BJ (cell line): ENCODE measurements around the gene HMGN1. TPM values are rescaled to one million over a fixed set of nuclear protein-coding genes. Genes with fewer than 3 reads are reported as not detected.
A peak's percentile ranks its signal among the peaks of the same experiment; 100 is the strongest.

Experiments used
- CTCF ChIA-PET: fragments of 350-600 bp; formaldehyde crosslinking; extraction: SDS; loops from one replicate; lab custom pipeline; 2021; ENCODE audit warnings: antibody characterized with exemption, inconsistent platforms; lab: Yijun Ruan, JAX
- POLR2A ChIA-PET: fragments of 300-600 bp; sonication (Branson Sonifier 250); formaldehyde crosslinking; extraction: SDS; loops from one replicate; lab custom pipeline; 2021; ENCODE audit warnings: antibody characterized with exemption; lab: Charles Lee
- DNase-seq: peaks from one replicate; pipeline ENCODE4 v3.0.0-alpha.2; 2011; ENCODE audit warnings: low read depth
- H3K27me3 ChIP-seq: 2 replicates; pipeline ENCODE4 v1.6.0; 2011; ENCODE audit warnings: low read length; ENCODE audit not compliant: control insufficient read depth, insufficient read depth
- H3K36me3 ChIP-seq: 2 replicates; pipeline ENCODE4 v1.5.1; 2011; ENCODE audit warnings: low read length; ENCODE audit not compliant: control insufficient read depth, insufficient read depth
- H3K4me3 ChIP-seq: 2 replicates; pipeline ENCODE4 v1.5.1; 2011; ENCODE audit warnings: low read depth, mild to moderate bottlenecking, control low read depth, low read length
- polyA plus RNA-seq: library from polyadenylated mRNA; depleted of rRNA; stranded (reverse); fragments of >200 nt; gene quantifications from 2 replicates; pipeline ENCODE4 v1.2.3, GENCODE V29; 2011
- TF ChIP-seq, protein P1 (sequence below): IDR thresholded peaks from 2 replicates; pipeline ENCODE4 v1.5.1; 2011; ENCODE audit warnings: low read depth, mild to moderate bottlenecking, control low read depth, inconsistent platforms, low read length, moderate library complexity; ENCODE audit not compliant: insufficient read depth

The HMGN1 gene
- polyA plus RNA-seq, 1 experiment = 56.6 TPM

DNA sequence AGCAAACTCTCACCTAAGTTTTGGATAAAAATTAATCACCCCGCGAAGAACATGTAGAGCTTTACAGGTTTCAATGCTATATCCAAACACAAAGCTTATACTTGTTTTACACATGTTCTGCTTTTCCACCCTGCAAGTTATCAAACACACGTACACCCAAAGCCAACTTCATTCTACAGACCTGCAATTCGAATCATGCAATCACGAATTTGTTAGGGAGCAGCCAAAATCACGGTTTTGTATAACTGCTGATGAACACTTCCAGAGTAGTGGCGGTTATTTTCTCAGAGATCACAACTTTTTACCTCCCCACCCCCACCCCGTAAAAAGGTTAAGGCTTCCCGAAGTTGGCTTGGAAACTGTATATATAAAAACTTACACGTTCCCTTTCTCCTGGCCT lies 1.4 kb downstream of the HMGN1 start:
- H3K36me3 ChIP-seq = peaks cover 10% of the 10 kb centered on the region
- TF ChIP-seq, protein P1, sequence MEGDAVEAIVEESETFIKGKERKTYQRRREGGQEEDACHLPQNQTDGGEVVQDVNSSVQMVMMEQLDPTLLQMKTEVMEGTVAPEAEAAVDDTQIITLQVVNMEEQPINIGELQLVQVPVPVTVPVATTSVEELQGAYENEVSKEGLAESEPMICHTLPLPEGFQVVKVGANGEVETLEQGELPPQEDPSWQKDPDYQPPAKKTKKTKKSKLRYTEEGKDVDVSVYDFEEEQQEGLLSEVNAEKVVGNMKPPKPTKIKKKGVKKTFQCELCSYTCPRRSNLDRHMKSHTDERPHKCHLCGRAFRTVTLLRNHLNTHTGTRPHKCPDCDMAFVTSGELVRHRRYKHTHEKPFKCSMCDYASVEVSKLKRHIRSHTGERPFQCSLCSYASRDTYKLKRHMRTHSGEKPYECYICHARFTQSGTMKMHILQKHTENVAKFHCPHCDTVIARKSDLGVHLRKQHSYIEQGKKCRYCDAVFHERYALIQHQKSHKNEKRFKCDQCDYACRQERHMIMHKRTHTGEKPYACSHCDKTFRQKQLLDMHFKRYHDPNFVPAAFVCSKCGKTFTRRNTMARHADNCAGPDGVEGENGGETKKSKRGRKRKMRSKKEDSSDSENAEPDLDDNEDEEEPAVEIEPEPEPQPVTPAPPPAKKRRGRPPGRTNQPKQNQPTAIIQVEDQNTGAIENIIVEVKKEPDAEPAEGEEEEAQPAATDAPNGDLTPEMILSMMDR = no peak
- no peak for DNase-seq
- H3K4me3 ChIP-seq = peak overlapping the region; percentile 91
- H3K27me3 ChIP-seq = no peaks in the 10 kb centered on the region
- ChIA-PET POLR2A (no interaction called here), CTCF (interaction anchor here (1.7 to 2.4 kb wide), 3 partner anchors 26 to 40 kb away, joined by 4 to 7 read pairs (median 5); no protein-coding TSS in a partner anchor)

DNA sequence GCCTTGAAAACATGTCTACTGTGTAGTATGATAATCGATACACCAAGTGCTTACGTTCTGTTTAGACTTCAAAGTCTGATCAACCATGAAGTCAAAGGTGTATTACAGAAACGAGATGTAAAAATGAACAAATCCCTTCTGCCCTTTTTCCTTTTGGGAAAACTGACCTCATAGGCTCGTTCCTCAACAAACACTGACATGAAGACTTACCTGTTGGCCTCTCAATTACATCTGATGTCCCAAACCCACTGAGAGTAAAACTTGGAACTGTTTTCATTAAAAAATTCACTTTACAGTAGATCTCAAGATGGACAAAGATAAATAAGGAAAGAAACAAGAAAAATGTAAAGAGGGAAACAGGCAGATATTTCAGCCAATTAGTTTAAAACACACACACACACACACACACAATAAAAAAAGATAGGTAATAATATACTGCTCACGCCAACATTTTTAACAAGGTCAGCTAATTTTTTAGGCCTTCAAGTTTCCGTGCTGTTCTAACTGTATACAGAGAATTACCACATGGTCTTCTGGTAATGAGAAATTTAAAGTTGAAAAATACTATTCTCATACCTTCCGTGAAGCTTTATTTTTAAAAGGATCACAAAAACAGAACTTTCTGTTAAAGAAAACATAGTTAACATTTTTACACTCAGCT lies 2.1 kb downstream of the HMGN1 start:
- CTCF ChIA-PET = interaction anchor here (1.7 to 2.4 kb wide), 3 partner anchors 27 to 41 kb away, joined by 4 to 7 read pairs (median 5); no protein-coding TSS in a partner anchor

DNA sequence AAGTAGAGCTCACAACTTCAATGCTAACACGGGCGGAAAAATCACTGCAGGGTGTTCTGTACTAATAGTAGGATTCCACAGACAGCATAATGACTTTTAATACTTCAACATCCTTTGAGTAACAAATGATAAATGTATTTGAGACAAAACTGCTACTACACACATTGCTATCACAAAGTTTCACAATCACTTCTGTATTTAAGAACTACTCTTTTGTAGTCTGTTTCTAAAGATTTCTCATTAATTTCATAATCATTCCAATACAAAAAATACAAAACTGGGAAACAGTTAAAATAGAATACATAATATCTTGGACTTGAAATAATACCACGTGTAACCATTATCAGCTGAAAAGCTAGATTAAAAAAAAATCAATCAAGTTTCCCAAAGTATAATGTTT lies 2.7 kb downstream of the HMGN1 start:
- H3K36me3 ChIP-seq = peaks cover 12% of the 10 kb centered on the region
- CTCF ChIA-PET = interaction anchor here (1.7 to 2.4 kb wide), 2 partner anchors 27 to 42 kb away, joined by 5 to 7 read pairs; no protein-coding TSS in a partner anchor
- no peaks in the 10 kb centered on the region for H3K27me3 ChIP-seq
- TF ChIP-seq, protein P1 = no peak
- no peak overlapping the region for H3K4me3 ChIP-seq
- POLR2A ChIA-PET = no interaction called here
- DNase-seq = no peak

More for the DNA sequence above, 2.1 kb downstream of the HMGN1 start:
- TF ChIP-seq, protein P1 = no peak
- H3K36me3 ChIP-seq = peaks cover 10% of the 10 kb centered on the region
- H3K27me3 ChIP-seq = no peaks in the 10 kb centered on the region
- DNase-seq = no peak
- peak overlapping the region; percentile 1; the same call in 1 of the 2 replicates for H3K4me3 ChIP-seq
- POLR2A ChIA-PET = interaction anchor here (0.6 kb wide), 1 partner anchor 98 kb away, joined by 3 read pairs; no protein-coding TSS in a partner anchor

DNA sequence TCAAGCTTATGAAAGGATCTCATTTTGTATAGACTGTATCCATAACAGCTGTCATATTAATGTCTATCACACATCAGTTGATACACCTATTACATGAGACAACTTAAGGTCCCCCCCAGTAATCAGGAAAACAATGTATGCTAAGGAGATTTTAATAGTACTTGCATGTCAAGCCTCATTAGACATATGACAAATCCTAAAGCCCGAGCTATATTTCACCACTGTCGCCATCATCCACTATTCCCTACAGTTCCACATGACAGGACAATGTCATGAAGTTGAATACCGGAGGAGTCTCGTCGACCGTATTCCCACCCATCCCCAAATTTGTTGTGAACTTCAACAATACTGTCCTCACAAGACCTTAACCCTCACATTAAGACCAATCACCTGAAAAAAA lies 3.4 kb downstream of the HMGN1 start:
- CTCF ChIA-PET = interaction anchor here (0.6 kb wide), 1 partner anchor 29 kb away, joined by 6 read pairs; no protein-coding TSS in a partner anchor

DNA sequence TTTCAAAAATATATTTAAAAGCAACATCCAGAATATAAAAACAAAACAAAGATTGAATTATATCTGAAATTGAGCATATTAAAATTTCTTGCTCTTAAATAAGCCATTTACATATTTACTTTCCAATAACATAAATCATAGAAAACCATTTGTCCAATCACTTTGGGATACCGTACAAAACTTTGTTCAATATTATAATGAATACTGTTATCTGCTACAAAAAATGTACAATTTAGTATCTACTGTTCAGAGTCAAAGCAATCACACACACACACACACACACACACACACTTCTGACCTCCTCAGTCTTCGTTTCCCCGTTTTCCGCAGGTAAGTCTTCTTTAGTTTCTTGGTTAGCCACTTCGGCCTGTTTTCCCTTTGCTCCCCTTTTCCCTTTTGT lies 4.0 kb downstream of the HMGN1 start:
- Histone ChIP-seq H3K4me3 (no peak overlapping the region), H3K27me3 (no peaks in the 10 kb centered on the region), H3K36me3 (peaks cover 14% of the 10 kb centered on the region)
- ChIA-PET CTCF (no interaction called here), POLR2A (no interaction called here)
- DNase-seq = no peak
- TF ChIP-seq, protein P1 = no peak

More for the DNA sequence above, 3.4 kb downstream of the HMGN1 start:
- H3K4me3 ChIP-seq = no peak overlapping the region
- H3K27me3 ChIP-seq = no peaks in the 10 kb centered on the region
- DNase-seq = no peak
- TF ChIP-seq, protein P1 = no peak
- H3K36me3 ChIP-seq = peaks cover 14% of the 10 kb centered on the region
- POLR2A ChIA-PET = no interaction called here
